ENCODE data around the gene SHC3. TPM values are rescaled to one million over a fixed set of nuclear protein-coding genes. Genes with fewer than 3 reads are reported as not detected.

SHC3 gene
- total and polyA plus RNA-seq, 9 of the 15 experiments (the other 6 are each of a cell fraction or from before 2014, with no cell fraction given) = not detected

DNA sequence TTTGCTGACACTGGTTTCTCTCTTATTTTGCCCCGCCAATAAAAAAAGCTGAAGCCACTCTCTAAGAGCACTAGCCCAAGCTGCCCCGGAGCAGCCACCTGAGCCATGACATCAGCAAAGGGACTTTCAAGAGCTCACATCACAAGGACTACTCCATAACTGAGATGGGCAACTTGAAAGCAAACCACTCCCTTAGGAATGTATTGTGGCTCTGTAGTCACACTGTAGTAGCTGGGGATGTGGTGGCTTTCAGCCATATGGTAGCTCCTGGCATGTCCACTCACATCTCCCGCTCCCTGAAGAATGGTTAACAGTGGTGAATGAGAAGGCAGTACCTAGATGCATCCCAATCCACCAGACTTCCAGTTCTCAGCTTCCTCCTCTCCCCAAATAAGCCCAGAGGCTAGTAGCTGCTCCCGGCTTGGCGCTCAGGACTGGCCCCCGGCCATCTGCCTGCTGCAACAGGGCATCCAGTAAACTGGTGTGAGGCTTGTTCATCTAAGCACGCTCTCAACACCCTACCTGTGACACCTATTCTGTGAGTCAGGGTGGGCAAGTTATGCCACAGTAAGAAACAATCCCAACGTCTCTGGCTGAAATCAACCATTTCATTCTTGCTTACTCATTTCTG is 123.6 kb downstream of the SHC3 start:
- intact Hi-C loops (cut with micrococcal nuclease) = no loop called here
- Histone ChIP-seq H3K9ac (ENCODE audit: insufficient read depth in 1 of 2, low read depth in 2 of 2, low read length in 2 of 2) (no peak overlapping the region), H3K4me2 (ENCODE audit: insufficient read depth, low read length) (no peak overlapping the region), H3K27me3 (ENCODE audit: control insufficient read depth in 2 of 2, insufficient read depth in 2 of 2, low read length in 2 of 2) (peaks cover 0 to 15% of the 10 kb centered on the region in 2 experiments; a peak in 2 of 5 replicates), H3K27ac (ENCODE audit: extremely low read depth, low read depth, low read length) (no peak overlapping the region), H3K4me3 (no peak overlapping the region), H3K4me1 (replicated peaks in 1 of 2; ENCODE audit: control insufficient read depth in 2 of 2, insufficient read depth in 2 of 2, low read length in 2 of 2) (peaks cover 0 to 6% of the 10 kb centered on the region in 2 experiments; a peak in 3 of 5 replicates), H3K9me3 (replicated peaks; ENCODE audit: control insufficient read depth, insufficient read depth, low read depth, low read length) (no peaks in the 10 kb centered on the region), H3K9me1 (ENCODE audit: control insufficient read depth, insufficient read depth, low read length) (no peaks in the 10 kb centered on the region), H2AFZ (ENCODE audit: low read depth, low read length) (no peak overlapping the region), H3K79me2 (ENCODE audit: control insufficient read depth, insufficient read depth, low read length) (no peaks in the 10 kb centered on the region), H3K36me3 (ENCODE audit: control insufficient read depth, insufficient read depth, low read length) (no peaks in the 10 kb centered on the region), H4K20me1 (replicated peaks; ENCODE audit: control insufficient read depth, insufficient read depth, low read length) (no peaks in the 10 kb centered on the region)
- no peak for FAIRE-seq
- ATAC-seq = no peak
- BruUV-seq (replicated peaks) = no TSS peak
- no peak for DNase-seq (ENCODE audit: extremely low read depth in 1 of 4, low spot score in 3 of 4)
- ChIA-PET CTCF (ENCODE audit: low intra/inter-chr PET ratio) (no interaction called here), POLR2A (no interaction called here)
- WGBS (ENCODE audit: insufficient coverage, low coverage, missing lambda C conversion rate) = 24% methylated on average over 8 of the region's 8 CpGs
- TF ChIP-seq NR2C1 (IDR thresholded peaks at IDR 0.05) = no peak
- TF ChIP-seq NR2C1 (tag; IDR thresholded peaks at IDR 0.05) = no peak
- no peak for TF ChIP-seq ZNF778 (CRISPR knock-in tag; IDR thresholded peaks at IDR 0.05)
- TF ChIP-seq, protein P1, sequence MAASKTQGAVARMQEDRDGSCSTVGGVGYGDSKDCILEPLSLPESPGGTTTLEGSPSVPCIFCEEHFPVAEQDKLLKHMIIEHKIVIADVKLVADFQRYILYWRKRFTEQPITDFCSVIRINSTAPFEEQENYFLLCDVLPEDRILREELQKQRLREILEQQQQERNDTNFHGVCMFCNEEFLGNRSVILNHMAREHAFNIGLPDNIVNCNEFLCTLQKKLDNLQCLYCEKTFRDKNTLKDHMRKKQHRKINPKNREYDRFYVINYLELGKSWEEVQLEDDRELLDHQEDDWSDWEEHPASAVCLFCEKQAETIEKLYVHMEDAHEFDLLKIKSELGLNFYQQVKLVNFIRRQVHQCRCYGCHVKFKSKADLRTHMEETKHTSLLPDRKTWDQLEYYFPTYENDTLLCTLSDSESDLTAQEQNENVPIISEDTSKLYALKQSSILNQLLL (CRISPR knock-in tag; IDR thresholded peaks at IDR 0.05; ENCODE audit: borderline replicate concordance) = no peak
- TF ChIP-seq BRD9 (IDR thresholded peaks at IDR 0.05; ENCODE audit: low read depth, partially characterized antibody) = no peak
- TF ChIP-seq, protein P2, sequence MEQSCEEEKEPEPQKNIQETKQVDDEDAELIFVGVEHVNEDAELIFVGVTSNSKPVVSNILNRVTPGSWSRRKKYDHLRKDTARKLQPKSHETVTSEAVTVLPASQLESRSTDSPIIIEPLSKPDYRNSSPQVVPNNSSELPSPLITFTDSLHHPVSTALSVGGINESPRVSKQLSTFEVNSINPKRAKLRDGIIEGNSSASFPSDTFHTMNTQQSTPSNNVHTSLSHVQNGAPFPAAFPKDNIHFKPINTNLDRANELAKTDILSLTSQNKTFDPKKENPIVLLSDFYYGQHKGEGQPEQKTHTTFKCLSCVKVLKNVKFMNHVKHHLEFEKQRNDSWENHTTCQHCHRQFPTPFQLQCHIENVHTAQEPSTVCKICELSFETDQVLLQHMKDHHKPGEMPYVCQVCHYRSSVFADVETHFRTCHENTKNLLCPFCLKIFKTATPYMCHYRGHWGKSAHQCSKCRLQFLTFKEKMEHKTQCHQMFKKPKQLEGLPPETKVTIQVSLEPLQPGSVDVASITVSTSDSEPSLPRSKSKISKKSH (CRISPR knock-in tag; IDR thresholded peaks at IDR 0.05) = no peak
- TF ChIP-seq NCOA1 (IDR thresholded peaks at IDR 0.05; ENCODE audit: low read depth) = no peak
- no peak for TF ChIP-seq ZNF561 (CRISPR knock-in tag; conservative IDR thresholded peaks at IDR 0.05)
- no peak for TF ChIP-seq ZNF696 (CRISPR knock-in tag; conservative IDR thresholded peaks at IDR 0.05)
- TF ChIP-seq KLF10 (CRISPR knock-in tag; IDR thresholded peaks at IDR 0.05) = no peak
- TF ChIP-seq, protein P3, sequence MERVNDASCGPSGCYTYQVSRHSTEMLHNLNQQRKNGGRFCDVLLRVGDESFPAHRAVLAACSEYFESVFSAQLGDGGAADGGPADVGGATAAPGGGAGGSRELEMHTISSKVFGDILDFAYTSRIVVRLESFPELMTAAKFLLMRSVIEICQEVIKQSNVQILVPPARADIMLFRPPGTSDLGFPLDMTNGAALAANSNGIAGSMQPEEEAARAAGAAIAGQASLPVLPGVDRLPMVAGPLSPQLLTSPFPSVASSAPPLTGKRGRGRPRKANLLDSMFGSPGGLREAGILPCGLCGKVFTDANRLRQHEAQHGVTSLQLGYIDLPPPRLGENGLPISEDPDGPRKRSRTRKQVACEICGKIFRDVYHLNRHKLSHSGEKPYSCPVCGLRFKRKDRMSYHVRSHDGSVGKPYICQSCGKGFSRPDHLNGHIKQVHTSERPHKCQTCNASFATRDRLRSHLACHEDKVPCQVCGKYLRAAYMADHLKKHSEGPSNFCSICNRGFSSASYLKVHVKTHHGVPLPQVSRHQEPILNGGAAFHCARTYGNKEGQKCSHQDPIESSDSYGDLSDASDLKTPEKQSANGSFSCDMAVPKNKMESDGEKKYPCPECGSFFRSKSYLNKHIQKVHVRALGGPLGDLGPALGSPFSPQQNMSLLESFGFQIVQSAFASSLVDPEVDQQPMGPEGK (CRISPR knock-in tag; IDR thresholded peaks at IDR 0.05; ENCODE audit: borderline replicate concordance) = no peak
- in situ Hi-C loops (cut with MboI) = no loop called here
